ENCODE data around the gene HBEGF.

- TF ChIP-seq CTCF (IDR thresholded peaks at IDR 0.05) (no peak), EZH2 (IDR thresholded peaks at IDR 0.05; ENCODE audit: borderline replicate concordance, insufficient read depth, low read depth, low read length, poor library complexity, severe bottlenecking) (no peak)
Measured at GRCh38 chr5:140292212-140293036, 54.0 kb downstream of the HBEGF start.

All from B cell (primary cell).